GM12878 (cell line): ENCODE data around the gene GANC. TPM values are rescaled to one million over a fixed set of nuclear protein-coding genes. Genes with fewer than 3 reads are reported as not detected.

Experiments
- ATAC-seq: fragments of 200-7000 bp; cut with Tn5 transposase; 3 replicates; pipeline ENCODE4 v1.9.1; 2020; ENCODE audit warnings: mild to moderate bottlenecking, moderate library complexity
- BruUV-seq: library from RNA; stranded (reverse); fragments of 400-500 nt; replicated peaks from 2 replicates; lab custom pipeline; 2021; lab: Mats Ljungman, UMichigan
- CTCF ChIA-PET: fragments of 300-600 bp; sonication (Branson Sonifier 250); formaldehyde crosslinking; extraction: SDS; loops from one replicate; lab custom pipeline; 2021; ENCODE audit warnings: inconsistent platforms; lab: Yijun Ruan, JAX
- POLR2A ChIA-PET: fragments of 350-600 bp; formaldehyde crosslinking; extraction: SDS; loops from one replicate; lab custom pipeline; 2021; ENCODE audit warnings: inconsistent platforms; lab: Charles Lee
- RAD21 ChIA-PET: fragments of 300-600 bp; sonication (Branson Sonifier 250); formaldehyde crosslinking; loops from one replicate; lab custom pipeline; 2023; ENCODE audit warnings: antibody characterized with exemption; ENCODE audit not compliant: unreplicated experiment; lab: Charles Lee
- SMC1A ChIA-PET: fragments of 300-600 bp; sonication (Branson Sonifier 250); formaldehyde crosslinking; loops from one replicate; lab custom pipeline; 2023; ENCODE audit not compliant: unreplicated experiment, uncharacterized antibody; lab: Charles Lee
- DNase-seq: peaks from one replicate; pipeline ENCODE4 v3.0.0-alpha.2; 2011; ENCODE audit warnings: low read depth, low spot score
- FAIRE-seq: peaks from 3 replicates; lab custom pipeline; 2011; peaks lifted over from hg19 to GRCh38; lab: Jason Lieb, UNC
- H2AFZ ChIP-seq: 2 replicates; pipeline ENCODE4 v1.6.0; 2011; ENCODE audit warnings: low read depth, low read length, control low read depth; ENCODE audit not compliant: control insufficient read depth
- H3K27ac ChIP-seq: 2 replicates; pipeline ENCODE4 v1.5.1; 2011; ENCODE audit warnings: control low read depth; ENCODE audit not compliant: control insufficient read depth, insufficient read depth
- H3K27me3 ChIP-seq, 2 experiments: replicated peaks in 1 of 2; 2 replicates each; pipeline versions ENCODE4 v1.6.0 to v1.6.1; 2011; ENCODE audit warnings: low read length in 1 of 2; ENCODE audit not compliant: control insufficient read depth in 2 of 2, insufficient read depth in 2 of 2
- H3K36me3 ChIP-seq, 2 experiments: 2 replicates each; pipeline ENCODE4 v1.5.1; 2011; ENCODE audit warnings: low read length in 1 of 2; ENCODE audit not compliant: control insufficient read depth in 2 of 2, insufficient read depth in 2 of 2
- H3K4me1 ChIP-seq: 2 replicates; pipeline ENCODE4 v1.6.1; 2011; ENCODE audit warnings: mild to moderate bottlenecking, low read length, moderate library complexity, mixed read lengths; ENCODE audit not compliant: control insufficient read depth, insufficient read depth
- H3K4me2 ChIP-seq: 2 replicates; pipeline ENCODE4 v1.6.0; 2011; ENCODE audit warnings: control low read depth; ENCODE audit not compliant: control insufficient read depth, insufficient read depth
- H3K4me3 ChIP-seq: fragments of 200-600 bp; sonication (generic); 2 replicates; pipeline ENCODE4 v1.5.1; 2016
- H3K79me2 ChIP-seq: 2 replicates; pipeline ENCODE4 v1.6.0; 2011; ENCODE audit warnings: low read length; ENCODE audit not compliant: control insufficient read depth, insufficient read depth
- H3K9ac ChIP-seq: 2 replicates; pipeline ENCODE4 v1.8.0; 2011; ENCODE audit warnings: low read length, control low read depth, mixed read lengths; ENCODE audit not compliant: control insufficient read depth, insufficient read depth
- H3K9me3 ChIP-seq: replicated peaks from 3 replicates; pipeline ENCODE4 v1.5.1; 2011; ENCODE audit warnings: mild to moderate bottlenecking, low read length; ENCODE audit not compliant: control insufficient read depth, insufficient read depth
- H4K20me1 ChIP-seq: 2 replicates; pipeline ENCODE4 v1.6.0; 2011; ENCODE audit not compliant: control insufficient read depth, insufficient read depth
- HDGF ChIP-seq: fragments of 450-650 bp; IDR thresholded peaks from 2 replicates; pipeline ENCODE4 v1.6.1; 2016; ENCODE audit warnings: antibody characterized with exemption
- TARDBP ChIP-seq: IDR thresholded peaks from 2 replicates; pipeline ENCODE4 v1.6.1; 2016; ENCODE audit warnings: borderline replicate concordance
- in situ Hi-C: fragments of 300-500 bp; cut with MboI; formaldehyde crosslinking; loops from 9 replicates; pipeline ENCODE4 v1.14.3; 2018; ENCODE audit warnings: mixed read lengths
- intact Hi-C: fragments of 100-400 bp; cut with micrococcal nuclease; formaldehyde crosslinking; loops from one replicate; pipeline ENCODE4 v1.14.2; 2022; ENCODE audit not compliant: unreplicated experiment
- polyA plus RNA-seq, 11 experiments: library from polyadenylated mRNA; depleted of rRNA in 4 of 11; unstranded in 6 of 11; stranded (reverse) in 5 of 11; fragments of >200 nt; fragmentation: Nextera tagmentation in 4 of 11; fragmentation: Illumina TruSeq in 1 of 11; extraction: Ambion mirVana in 4 of 11; extraction: Trizol in 1 of 11; gene quantifications; 1 replicate in 1 of 11; 2 replicates in 10 of 11; pipeline versions ENCODE4 v1.2.1 to v1.2.3, GENCODE V29; 2011 to 2016; ENCODE audit warnings: inconsistent platforms in 2 of 11, missing spikeins in 2 of 11, low read depth in 1 of 11
- total RNA-seq, 4 experiments: library from RNA; depleted of rRNA in 3 of 4; stranded (reverse); fragments of >200 nt in 3 of 4; fragmentation: Illumina TruSeq in 1 of 4; extraction: Trizol in 1 of 4; gene quantifications; 2 replicates each; pipeline versions ENCODE4 v1.2.1 to v1.2.3, GENCODE V29; 2013 to 2021
- TF ChIP-seq, protein P1 (sequence below): fragments of 450-650 bp; formaldehyde crosslinking; IDR thresholded peaks from 2 replicates; pipeline ENCODE4 v1.5.0; 2022; ENCODE audit warnings: mild to moderate bottlenecking, missing genetic modification characterization
- TF ChIP-seq, protein P2 (sequence below): IDR thresholded peaks from 2 replicates; pipeline ENCODE4 v1.6.1; 2012; ENCODE audit warnings: improper control_type of control experiment, low read depth, low read length; ENCODE audit not compliant: insufficient replicate concordance
- TF ChIP-seq, protein P3 (sequence below): fragments of 150-350 bp; IDR thresholded peaks from 2 replicates; pipeline ENCODE4 v1.6.1; 2016; ENCODE audit warnings: low read depth, low read length
- TF ChIP-seq, protein P4 (sequence below): fragments of 450-650 bp; IDR thresholded peaks from 2 replicates; pipeline ENCODE4 v1.6.1; 2018; ENCODE audit warnings: borderline replicate concordance, mild to moderate bottlenecking; ENCODE audit not compliant: partially characterized antibody

The GANC gene
- total and polyA plus RNA-seq, 10 of the 15 experiments (the other 5 are each of a cell fraction or from before 2014, with no cell fraction given): 11.3 to 35.3 (median 23.0) TPM

- H3K36me3 ChIP-seq: peaks cover 2 to 19% of the 10 kb centered on the region in 2 experiments; a peak in 3 of 4 replicates
- ChIA-PET POLR2A (no interaction called here), RAD21 (interaction anchor here (0.9 kb wide), 1 partner anchor 23 kb away, joined by 3 read pairs; no protein-coding TSS in a partner anchor), SMC1A (no interaction called here), CTCF (no interaction called here)
- in situ Hi-C loops (loop anchor here (25.0 kb wide), 1 partner anchor 1520 kb away; the partner anchor contains the start of genes ELL3 and SERF2), intact Hi-C loops (no loop called here)
- peaks cover 29% of the 10 kb centered on the region for H3K79me2 ChIP-seq
- no peaks in the 10 kb centered on the region for H4K20me1 ChIP-seq
- no peak overlapping the region for H3K27ac ChIP-seq
- no TSS peak for BruUV-seq
- H3K9ac ChIP-seq: no peak overlapping the region
- H3K4me3 ChIP-seq: no peak overlapping the region
- H3K4me2 ChIP-seq: no peak overlapping the region
- FAIRE-seq: no peak
- H2AFZ ChIP-seq: no peak overlapping the region
- no peaks in the 10 kb centered on the region for H3K9me3 ChIP-seq
- no peak for DNase-seq
- no peaks in the 10 kb centered on the region for H3K4me1 ChIP-seq
- no peaks in the 10 kb centered on the region for H3K27me3 ChIP-seq
- no peak for ATAC-seq
- TF ChIP-seq HDGF (no peak), TARDBP (no peak)
- TF ChIP-seq, protein P1, sequence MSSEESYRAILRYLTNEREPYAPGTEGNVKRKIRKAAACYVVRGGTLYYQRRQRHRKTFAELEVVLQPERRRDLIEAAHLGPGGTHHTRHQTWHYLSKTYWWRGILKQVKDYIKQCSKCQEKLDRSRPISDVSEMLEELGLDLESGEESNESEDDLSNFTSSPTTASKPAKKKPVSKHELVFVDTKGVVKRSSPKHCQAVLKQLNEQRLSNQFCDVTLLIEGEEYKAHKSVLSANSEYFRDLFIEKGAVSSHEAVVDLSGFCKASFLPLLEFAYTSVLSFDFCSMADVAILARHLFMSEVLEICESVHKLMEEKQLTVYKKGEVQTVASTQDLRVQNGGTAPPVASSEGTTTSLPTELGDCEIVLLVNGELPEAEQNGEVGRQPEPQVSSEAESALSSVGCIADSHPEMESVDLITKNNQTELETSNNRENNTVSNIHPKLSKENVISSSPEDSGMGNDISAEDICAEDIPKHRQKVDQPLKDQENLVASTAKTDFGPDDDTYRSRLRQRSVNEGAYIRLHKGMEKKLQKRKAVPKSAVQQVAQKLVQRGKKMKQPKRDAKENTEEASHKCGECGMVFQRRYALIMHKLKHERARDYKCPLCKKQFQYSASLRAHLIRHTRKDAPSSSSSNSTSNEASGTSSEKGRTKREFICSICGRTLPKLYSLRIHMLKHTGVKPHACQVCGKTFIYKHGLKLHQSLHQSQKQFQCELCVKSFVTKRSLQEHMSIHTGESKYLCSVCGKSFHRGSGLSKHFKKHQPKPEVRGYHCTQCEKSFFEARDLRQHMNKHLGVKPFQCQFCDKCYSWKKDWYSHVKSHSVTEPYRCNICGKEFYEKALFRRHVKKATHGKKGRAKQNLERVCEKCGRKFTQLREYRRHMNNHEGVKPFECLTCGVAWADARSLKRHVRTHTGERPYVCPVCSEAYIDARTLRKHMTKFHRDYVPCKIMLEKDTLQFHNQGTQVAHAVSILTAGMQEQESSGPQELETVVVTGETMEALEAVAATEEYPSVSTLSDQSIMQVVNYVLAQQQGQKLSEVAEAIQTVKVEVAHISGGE: no peak
- TF ChIP-seq, protein P2, sequence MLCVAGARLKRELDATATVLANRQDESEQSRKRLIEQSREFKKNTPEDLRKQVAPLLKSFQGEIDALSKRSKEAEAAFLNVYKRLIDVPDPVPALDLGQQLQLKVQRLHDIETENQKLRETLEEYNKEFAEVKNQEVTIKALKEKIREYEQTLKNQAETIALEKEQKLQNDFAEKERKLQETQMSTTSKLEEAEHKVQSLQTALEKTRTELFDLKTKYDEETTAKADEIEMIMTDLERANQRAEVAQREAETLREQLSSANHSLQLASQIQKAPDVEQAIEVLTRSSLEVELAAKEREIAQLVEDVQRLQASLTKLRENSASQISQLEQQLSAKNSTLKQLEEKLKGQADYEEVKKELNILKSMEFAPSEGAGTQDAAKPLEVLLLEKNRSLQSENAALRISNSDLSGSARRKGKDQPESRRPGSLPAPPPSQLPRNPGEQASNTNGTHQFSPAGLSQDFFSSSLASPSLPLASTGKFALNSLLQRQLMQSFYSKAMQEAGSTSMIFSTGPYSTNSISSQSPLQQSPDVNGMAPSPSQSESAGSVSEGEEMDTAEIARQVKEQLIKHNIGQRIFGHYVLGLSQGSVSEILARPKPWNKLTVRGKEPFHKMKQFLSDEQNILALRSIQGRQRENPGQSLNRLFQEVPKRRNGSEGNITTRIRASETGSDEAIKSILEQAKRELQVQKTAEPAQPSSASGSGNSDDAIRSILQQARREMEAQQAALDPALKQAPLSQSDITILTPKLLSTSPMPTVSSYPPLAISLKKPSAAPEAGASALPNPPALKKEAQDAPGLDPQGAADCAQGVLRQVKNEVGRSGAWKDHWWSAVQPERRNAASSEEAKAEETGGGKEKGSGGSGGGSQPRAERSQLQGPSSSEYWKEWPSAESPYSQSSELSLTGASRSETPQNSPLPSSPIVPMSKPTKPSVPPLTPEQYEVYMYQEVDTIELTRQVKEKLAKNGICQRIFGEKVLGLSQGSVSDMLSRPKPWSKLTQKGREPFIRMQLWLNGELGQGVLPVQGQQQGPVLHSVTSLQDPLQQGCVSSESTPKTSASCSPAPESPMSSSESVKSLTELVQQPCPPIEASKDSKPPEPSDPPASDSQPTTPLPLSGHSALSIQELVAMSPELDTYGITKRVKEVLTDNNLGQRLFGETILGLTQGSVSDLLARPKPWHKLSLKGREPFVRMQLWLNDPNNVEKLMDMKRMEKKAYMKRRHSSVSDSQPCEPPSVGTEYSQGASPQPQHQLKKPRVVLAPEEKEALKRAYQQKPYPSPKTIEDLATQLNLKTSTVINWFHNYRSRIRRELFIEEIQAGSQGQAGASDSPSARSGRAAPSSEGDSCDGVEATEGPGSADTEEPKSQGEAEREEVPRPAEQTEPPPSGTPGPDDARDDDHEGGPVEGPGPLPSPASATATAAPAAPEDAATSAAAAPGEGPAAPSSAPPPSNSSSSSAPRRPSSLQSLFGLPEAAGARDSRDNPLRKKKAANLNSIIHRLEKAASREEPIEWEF: no peak
- TF ChIP-seq, protein P3, sequence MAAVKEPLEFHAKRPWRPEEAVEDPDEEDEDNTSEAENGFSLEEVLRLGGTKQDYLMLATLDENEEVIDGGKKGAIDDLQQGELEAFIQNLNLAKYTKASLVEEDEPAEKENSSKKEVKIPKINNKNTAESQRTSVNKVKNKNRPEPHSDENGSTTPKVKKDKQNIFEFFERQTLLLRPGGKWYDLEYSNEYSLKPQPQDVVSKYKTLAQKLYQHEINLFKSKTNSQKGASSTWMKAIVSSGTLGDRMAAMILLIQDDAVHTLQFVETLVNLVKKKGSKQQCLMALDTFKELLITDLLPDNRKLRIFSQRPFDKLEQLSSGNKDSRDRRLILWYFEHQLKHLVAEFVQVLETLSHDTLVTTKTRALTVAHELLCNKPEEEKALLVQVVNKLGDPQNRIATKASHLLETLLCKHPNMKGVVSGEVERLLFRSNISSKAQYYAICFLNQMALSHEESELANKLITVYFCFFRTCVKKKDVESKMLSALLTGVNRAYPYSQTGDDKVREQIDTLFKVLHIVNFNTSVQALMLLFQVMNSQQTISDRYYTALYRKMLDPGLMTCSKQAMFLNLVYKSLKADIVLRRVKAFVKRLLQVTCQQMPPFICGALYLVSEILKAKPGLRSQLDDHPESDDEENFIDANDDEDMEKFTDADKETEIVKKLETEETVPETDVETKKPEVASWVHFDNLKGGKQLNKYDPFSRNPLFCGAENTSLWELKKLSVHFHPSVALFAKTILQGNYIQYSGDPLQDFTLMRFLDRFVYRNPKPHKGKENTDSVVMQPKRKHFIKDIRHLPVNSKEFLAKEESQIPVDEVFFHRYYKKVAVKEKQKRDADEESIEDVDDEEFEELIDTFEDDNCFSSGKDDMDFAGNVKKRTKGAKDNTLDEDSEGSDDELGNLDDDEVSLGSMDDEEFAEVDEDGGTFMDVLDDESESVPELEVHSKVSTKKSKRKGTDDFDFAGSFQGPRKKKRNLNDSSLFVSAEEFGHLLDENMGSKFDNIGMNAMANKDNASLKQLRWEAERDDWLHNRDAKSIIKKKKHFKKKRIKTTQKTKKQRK: no peak
- TF ChIP-seq, protein P4, sequence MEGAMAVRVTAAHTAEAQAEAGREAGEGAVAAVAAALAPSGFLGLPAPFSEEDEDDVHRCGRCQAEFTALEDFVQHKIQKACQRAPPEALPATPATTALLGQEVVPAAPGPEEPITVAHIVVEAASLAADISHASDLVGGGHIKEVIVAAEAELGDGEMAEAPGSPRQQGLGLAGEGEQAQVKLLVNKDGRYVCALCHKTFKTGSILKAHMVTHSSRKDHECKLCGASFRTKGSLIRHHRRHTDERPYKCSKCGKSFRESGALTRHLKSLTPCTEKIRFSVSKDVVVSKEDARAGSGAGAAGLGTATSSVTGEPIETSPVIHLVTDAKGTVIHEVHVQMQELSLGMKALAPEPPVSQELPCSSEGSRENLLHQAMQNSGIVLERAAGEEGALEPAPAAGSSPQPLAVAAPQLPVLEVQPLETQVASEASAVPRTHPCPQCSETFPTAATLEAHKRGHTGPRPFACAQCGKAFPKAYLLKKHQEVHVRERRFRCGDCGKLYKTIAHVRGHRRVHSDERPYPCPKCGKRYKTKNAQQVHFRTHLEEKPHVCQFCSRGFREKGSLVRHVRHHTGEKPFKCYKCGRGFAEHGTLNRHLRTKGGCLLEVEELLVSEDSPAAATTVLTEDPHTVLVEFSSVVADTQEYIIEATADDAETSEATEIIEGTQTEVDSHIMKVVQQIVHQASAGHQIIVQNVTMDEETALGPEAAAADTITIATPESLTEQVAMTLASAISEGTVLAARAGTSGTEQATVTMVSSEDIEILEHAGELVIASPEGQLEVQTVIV: no peak
Observed at GRCh38 chr15:42267286-42267685, 5.7 kb upstream of the GANC start.
